ENCODE measurements around the gene WDR7. TPM values are rescaled to one million over a fixed set of nuclear protein-coding genes. Genes with fewer than 3 reads are reported as not detected.

WDR7 gene
- total RNA-seq, 1 experiment from 2014 or later, result 11.0 TPM

DNA sequence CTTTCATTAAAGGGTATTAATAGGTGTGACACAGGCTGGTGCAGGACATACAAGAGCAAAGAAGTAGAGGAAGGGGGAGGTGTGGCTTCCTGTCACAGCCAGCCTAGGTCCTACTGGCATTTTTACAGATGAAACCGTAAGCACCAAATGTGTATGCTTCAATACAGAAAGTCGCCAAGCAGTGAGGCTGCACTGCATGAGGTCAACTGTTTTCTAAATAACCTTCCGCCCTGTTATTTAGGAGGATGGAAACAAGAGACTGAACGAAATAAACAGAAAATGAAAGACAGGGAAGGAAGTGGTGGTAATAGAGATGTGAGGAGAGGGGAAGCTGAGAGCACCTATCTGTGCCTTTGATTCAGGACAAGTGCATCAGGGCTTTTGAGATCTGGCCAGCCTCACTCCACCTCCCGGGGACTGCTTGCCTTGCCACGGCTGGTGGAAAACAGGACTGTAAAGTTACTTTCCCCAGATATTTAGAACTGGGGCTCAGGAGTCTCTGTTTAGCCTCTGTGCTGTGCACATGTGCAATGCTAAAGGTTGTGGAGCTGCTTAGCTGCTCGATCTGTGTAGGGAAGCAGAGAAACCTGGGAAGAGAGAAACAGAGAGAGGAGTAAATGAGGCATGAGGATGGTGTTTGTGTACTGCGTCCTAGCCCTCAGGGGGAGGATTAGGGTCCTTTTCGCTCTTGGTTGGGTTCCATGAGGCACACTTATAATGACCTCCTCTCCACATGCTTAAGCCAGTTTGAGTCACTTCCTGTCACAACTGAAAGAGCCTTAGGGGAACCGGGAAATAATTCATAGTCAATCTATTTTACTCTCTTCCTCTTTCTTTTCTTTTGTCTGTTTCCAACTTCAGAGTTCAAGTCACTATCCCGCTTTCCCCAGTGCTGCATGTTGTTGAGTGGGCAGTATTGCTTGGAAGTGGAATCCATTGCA lies 433.4 kb downstream of the WDR7 start:
- no peak for DNase-seq (ENCODE audit: low read depth in 1 of 2, low spot score in 2 of 2)
- Histone ChIP-seq H3K36me3 (no peaks in the 10 kb centered on the region), H3K27ac (no peak overlapping the region), H3K4me3 (no peak overlapping the region), H3K27me3 (replicated peaks) (peaks cover 3% of the 10 kb centered on the region), H3K9me3 (replicated peaks) (no peaks in the 10 kb centered on the region; the same call in 1 of the 2 replicates), H3K4me1 (replicated peaks) (no peaks in the 10 kb centered on the region)

DNA sequence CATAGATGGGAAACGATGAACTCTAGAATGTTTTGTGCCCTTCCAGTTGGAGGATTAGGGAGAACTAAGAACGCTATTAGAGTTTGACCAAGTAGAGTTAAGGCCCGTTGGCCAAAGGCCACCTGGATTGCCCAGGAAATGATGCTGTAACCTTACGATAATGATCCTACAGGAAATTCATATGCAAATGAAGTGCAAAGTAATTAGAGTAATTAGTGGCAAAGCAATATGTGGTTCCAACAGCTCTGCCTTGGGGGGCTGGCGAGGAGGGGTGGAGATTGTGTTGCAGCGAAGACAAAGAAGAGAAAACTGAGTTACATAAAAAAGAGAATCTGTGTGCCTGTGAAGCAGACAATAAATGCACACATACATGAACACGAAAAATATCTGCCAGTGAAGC lies 434.2 kb downstream of the WDR7 start:
- Histone ChIP-seq H3K36me3 (no peaks in the 10 kb centered on the region), H3K27ac (no peak overlapping the region), H3K27me3 (replicated peaks) (peaks cover 3% of the 10 kb centered on the region; the same call in 1 of the 2 replicates), H3K9me3 (replicated peaks) (no peaks in the 10 kb centered on the region; the same call in 1 of the 2 replicates), H3K4me3 (no peak overlapping the region), H3K4me1 (replicated peaks) (no peaks in the 10 kb centered on the region)
- DNase-seq (ENCODE audit: low read depth in 1 of 2, low spot score in 2 of 2), result no peak

DNA sequence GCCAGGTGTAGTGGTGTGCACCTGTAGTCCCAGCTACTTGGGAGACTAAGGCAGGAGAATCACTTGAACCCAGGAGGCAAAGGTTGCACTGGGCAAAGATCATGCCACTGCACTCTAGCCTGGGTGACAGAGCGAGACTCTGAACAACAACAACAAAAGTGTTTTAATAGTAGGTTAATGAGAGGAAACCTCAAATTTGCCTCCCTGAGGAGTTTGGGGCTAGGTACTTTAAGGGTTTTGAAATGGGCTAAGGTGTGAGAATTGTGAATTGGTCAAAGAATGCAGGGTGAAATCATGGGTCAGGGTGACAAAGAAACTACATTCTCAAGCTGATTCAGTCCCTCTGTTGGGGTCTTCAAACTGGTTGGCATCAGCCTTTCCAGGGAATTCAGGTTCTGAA lies 435.0 kb downstream of the WDR7 start:
- Histone ChIP-seq H3K9me3 (replicated peaks) (no peaks in the 10 kb centered on the region; the same call in 1 of the 2 replicates), H3K4me1 (replicated peaks) (no peaks in the 10 kb centered on the region), H3K36me3 (no peaks in the 10 kb centered on the region), H3K27me3 (replicated peaks) (peaks cover 3% of the 10 kb centered on the region; the same call in 1 of the 2 replicates), H3K4me3 (no peak overlapping the region), H3K27ac (no peak overlapping the region)
- no peak for DNase-seq (ENCODE audit: low read depth in 1 of 2, low spot score in 2 of 2)

Other genes with a start within 250 kb of the WDR7 start
- 74.9 and 78.6 TPM in 2 replicates for gene TXNL1, start 12.8 kb upstream of the WDR7 start, total RNA-seq (2014; rRNA removed; shearing (Covaris generic))

Data from SJSA1 (cell line).